ENCODE measurements around the gene LARP4. TPM values are rescaled to one million over a fixed set of nuclear protein-coding genes. Genes with fewer than 3 reads are reported as not detected.

LARP4 gene
- total RNA-seq: 75.0 and 82.2 TPM in 2 replicates

DNA sequence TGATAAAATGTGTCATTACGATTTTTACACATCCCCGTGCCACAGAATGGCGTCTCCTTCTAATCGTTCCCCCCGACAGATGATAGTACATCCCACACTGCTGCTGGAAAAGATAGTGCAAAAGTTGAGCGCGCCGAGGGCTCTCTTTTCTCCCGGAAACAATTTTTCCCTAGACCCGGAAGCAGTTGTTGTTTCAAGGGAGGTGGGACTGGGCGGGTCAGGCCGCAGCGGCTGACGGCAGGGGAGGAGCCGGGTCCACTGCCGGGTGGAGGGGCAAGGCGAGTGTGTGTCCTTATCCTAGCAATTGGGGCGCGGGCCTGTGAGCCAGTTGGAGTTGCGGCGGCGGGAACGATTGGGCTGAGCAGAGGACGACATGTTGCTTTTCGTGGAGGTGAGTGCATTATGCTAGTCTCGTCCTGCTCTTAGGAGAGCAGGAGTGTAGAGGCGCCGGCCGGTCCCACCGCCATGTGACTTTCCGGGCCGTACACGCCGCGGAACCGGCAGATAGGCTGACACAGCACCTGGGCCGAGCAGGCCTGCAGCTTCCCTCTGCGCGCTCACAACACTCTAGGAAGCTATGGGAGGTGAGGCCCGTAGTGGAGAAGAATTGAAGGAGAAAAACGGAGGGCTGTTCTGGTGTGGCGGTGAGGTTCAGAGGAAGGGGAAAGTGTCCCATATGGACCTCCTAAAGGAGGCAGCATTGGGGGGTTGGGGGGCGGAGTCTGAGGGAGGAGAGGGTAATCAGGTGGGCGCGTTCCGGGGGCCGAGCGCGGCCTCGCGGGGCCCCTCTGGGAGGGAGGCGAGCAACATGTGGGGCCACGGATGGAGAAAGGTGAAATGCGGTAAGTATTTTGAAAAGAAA, at the start of gene LARP4:
LARP4 (plus strand) TSS at position 248 of the 862 bp plus-strand sequence; CDS start at position 374, 126 bp downstream.

DNA sequence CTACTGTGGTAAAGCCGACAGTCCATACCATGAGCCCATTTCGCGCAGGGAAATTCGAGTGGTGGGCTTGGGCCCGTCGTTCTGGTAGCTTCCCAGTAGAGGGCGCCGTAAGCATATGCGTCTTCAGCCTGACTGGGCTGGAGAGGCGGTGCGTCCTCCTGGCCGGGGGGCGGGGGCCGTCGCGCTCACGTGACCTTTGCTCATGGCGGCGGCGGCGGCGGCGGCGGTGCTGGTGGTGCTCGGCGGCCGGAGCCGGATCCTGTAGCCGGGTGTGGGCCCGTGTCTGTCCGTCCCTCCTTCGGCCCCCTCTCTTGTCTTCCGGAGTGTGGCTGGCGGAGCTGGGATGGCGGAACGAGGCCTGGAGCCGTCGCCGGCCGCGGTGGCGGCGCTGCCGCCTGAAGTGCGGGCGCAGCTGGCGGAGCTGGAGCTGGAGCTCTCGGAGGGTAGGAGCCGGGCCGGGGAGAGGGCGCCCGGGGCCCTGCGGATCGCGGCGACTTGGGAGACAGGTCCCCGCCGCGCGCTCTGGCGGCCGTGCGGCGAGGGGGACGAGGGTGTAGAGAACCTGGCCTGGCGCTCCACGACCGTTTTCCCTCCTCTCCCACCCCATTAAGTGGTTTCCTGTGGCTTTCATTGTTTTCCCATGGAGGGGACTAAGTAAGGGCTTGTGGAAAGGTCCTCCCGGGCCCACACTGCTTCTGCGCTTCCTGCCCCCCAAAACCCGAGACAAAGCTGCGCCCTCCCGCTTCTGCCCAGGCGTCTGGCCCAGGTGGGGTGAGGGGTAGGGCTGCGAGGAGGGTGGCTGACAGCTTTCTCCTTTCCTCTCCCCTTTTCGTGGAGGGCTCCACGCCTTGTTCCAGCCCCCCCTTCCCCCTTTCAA, 104.4 kb downstream of the LARP4 start, which contains the start of gene DIP2B:
DIP2B (plus strand) TSS at position 188 of the 877 bp plus-strand sequence; CDS start at position 344, 156 bp downstream.

Other genes with a start within 250 kb of the LARP4 start
- 37.9 and 41.9 TPM in 2 replicates for gene CERS5, start 233.5 kb upstream of the LARP4 start, total RNA-seq
- gene LIMA1, start 117.4 kb upstream of the LARP4 start, total RNA-seq: 157 and 160 TPM in 2 replicates
- gene FAM186A, start 4.3 kb upstream of the LARP4 start, total RNA-seq: under 0.01 TPM in 1 of 2 replicates, not detected in the other
- 49.3 and 57.7 TPM in 2 replicates for gene DIP2B, start 104.1 kb downstream of the LARP4 start, total RNA-seq

Data from thoracic aorta endothelial cell (primary cell).